ENCODE data around the gene ZNF524.

Gene ZNF524

GRCh38 chr19:55602104-55603001 is 2.3 kb downstream of the ZNF524 start:
- DNase-seq (ENCODE audit: low read depth in 3 of 3): no peak

GRCh38 chr19:55603115-55603514 is 3.0 kb downstream of the ZNF524 start:
- no peak for DNase-seq (ENCODE audit: low read depth in 3 of 3)

- DNase-seq (ENCODE audit: low read depth in 3 of 3): no peak
Measured at GRCh38 chr19:55603581-55604292, 3.6 kb downstream of the ZNF524 start.

GRCh38 chr19:55605207-55605636 is 5.1 kb downstream of the ZNF524 start:
- peak; percentile 98 to 99 (median 99) for DNase-seq (ENCODE audit: low read depth in 3 of 3)

GRCh38 chr19:55605637-55606470 is 5.8 kb downstream of the ZNF524 start, which contains the start of gene ZNF865:
ZNF865 (plus strand) TSS chr19:55605647; CDS start chr19:55613619, 7,972 bp downstream.
- DNase-seq (ENCODE audit: low read depth in 3 of 3): peak in 2 of 3 experiments; percentile 43 to 50

- DNase-seq (ENCODE audit: low read depth in 3 of 3): no peak
Measured at GRCh38 chr19:55606471-55606787, 6.3 kb downstream of the ZNF524 start.

GRCh38 chr19:55606817-55607216 is 6.7 kb downstream of the ZNF524 start:
- DNase-seq (ENCODE audit: low read depth in 3 of 3): no peak

GRCh38 chr19:55609326-55609725 is 9.2 kb downstream of the ZNF524 start:
- DNase-seq (ENCODE audit: low read depth in 3 of 3): no peak

- DNase-seq (ENCODE audit: low read depth in 3 of 3): no peak
Measured at GRCh38 chr19:55611300-55611982, 11.4 kb downstream of the ZNF524 start.

GRCh38 chr19:55611983-55612645 is 12.0 kb downstream of the ZNF524 start:
- no peak for DNase-seq (ENCODE audit: low read depth in 3 of 3)

- DNase-seq (ENCODE audit: low read depth in 3 of 3): no peak
Measured at GRCh38 chr19:55613396-55613795, 13.3 kb downstream of the ZNF524 start.

GRCh38 chr19:55613930-55614710 is 14.0 kb downstream of the ZNF524 start:
- DNase-seq (ENCODE audit: low read depth in 3 of 3): no peak

- DNase-seq (ENCODE audit: low read depth in 3 of 3): no peak
Measured at GRCh38 chr19:55614711-55615542, 14.8 kb downstream of the ZNF524 start.

- no peak for DNase-seq (ENCODE audit: low read depth in 3 of 3)
Measured at GRCh38 chr19:55615543-55616394, 15.7 kb downstream of the ZNF524 start.

- DNase-seq (ENCODE audit: low read depth in 3 of 3): no peak
Measured at GRCh38 chr19:55616395-55616875, 16.3 kb downstream of the ZNF524 start.

GRCh38 chr19:55617426-55617825 is 17.3 kb downstream of the ZNF524 start:
- no peak for DNase-seq (ENCODE audit: low read depth in 3 of 3)

GRCh38 chr19:55618426-55618825 is 18.3 kb downstream of the ZNF524 start:
- DNase-seq (ENCODE audit: low read depth in 3 of 3): no peak

GRCh38 chr19:55619286-55619685 is 19.2 kb downstream of the ZNF524 start:
- DNase-seq (ENCODE audit: low read depth in 3 of 3): no peak
